HepG2 (cell line): Measurements from ENCODE around the gene OBSL1. TPM values are rescaled to one million over a fixed set of nuclear protein-coding genes. Genes with fewer than 3 reads are reported as not detected.

Source experiments
- ATAD3A ChIP-seq: sonication (generic); formaldehyde crosslinking; IDR thresholded peaks from 2 replicates; pipeline ENCODE4 v1.4.0; 2020; ENCODE audit warnings: missing genetic modification reagents
- CENPBD1 ChIP-seq: sonication (generic); formaldehyde crosslinking; IDR thresholded peaks from 2 replicates; pipeline ENCODE4 v1.8.0; 2022; ENCODE audit warnings: missing genetic modification reagents, low read depth, mild to moderate bottlenecking, borderline replicate concordance
- CREB1 ChIP-seq, 2 experiments: fragments of 450-650 bp in 1 of 2; IDR thresholded peaks; 2 replicates each; pipeline ENCODE4 v1.6.1; 2016 to 2017; ENCODE audit warnings: control low read depth in 1 of 2, mild to moderate bottlenecking in 1 of 2, missing compliant biosample characterization in 1 of 2, missing genetic modification characterization in 1 of 2
- ELK4 ChIP-seq: sonication (generic); formaldehyde crosslinking; IDR thresholded peaks from 2 replicates; pipeline ENCODE4 v1.9.0; 2021; ENCODE audit warnings: missing genetic modification reagents, borderline replicate concordance
- GABPB1 ChIP-seq: IDR thresholded peaks from 2 replicates; pipeline ENCODE4 v1.6.1; 2016; ENCODE audit warnings: mild to moderate bottlenecking, missing genetic modification reagents, moderate library complexity, missing compliant biosample characterization
- HNRNPLL ChIP-seq: fragments of 200-400 bp; formaldehyde crosslinking; IDR thresholded peaks from 2 replicates; pipeline ENCODE4 v1.6.1; 2017; ENCODE audit warnings: mild to moderate bottlenecking, low read depth, low read length; ENCODE audit not compliant: poor library complexity, severe bottlenecking
- IKZF5 ChIP-seq: IDR thresholded peaks from 2 replicates; pipeline ENCODE4 v1.6.1; 2018; ENCODE audit warnings: missing genetic modification reagents, mild to moderate bottlenecking, missing compliant biosample characterization
- LBX2 ChIP-seq: sonication (generic); formaldehyde crosslinking; IDR thresholded peaks from 2 replicates; pipeline ENCODE4 v1.5.0; 2020; ENCODE audit warnings: missing genetic modification reagents, mild to moderate bottlenecking, borderline replicate concordance
- NCOA2 ChIP-seq: sonication (generic); formaldehyde crosslinking; IDR thresholded peaks from 2 replicates; pipeline ENCODE4 v1.8.0; 2022; ENCODE audit warnings: inconsistent platforms
- NFE2 ChIP-seq: sonication (generic); formaldehyde crosslinking; IDR thresholded peaks from 2 replicates; pipeline ENCODE4 v1.4.0; 2020; ENCODE audit warnings: missing genetic modification reagents
- PHF8 ChIP-seq: sonication (generic); formaldehyde crosslinking; IDR thresholded peaks from 2 replicates; pipeline ENCODE4 v1.5.0; 2020; ENCODE audit warnings: missing genetic modification reagents
- PLRG1 ChIP-seq: fragments of 450-650 bp; conservative IDR thresholded peaks from 2 replicates; pipeline ENCODE4 v1.6.1; 2016
- RNF219 ChIP-seq: sonication (generic); formaldehyde crosslinking; IDR thresholded peaks from 2 replicates; pipeline ENCODE4 v1.5.0; 2020; ENCODE audit warnings: mild to moderate bottlenecking, missing genetic modification reagents
- WIZ ChIP-seq: sonication (generic); formaldehyde crosslinking; IDR thresholded peaks from 2 replicates; pipeline ENCODE4 v1.5.1; 2020; ENCODE audit warnings: mild to moderate bottlenecking, missing genetic modification reagents
- ZBTB42 ChIP-seq: sonication (generic); formaldehyde crosslinking; IDR thresholded peaks from 2 replicates; pipeline ENCODE4 v1.5.0; 2020; ENCODE audit warnings: mild to moderate bottlenecking, missing genetic modification reagents
- ZMAT5 ChIP-seq: sonication (generic); formaldehyde crosslinking; IDR thresholded peaks from 2 replicates; pipeline ENCODE4 v1.5.0; 2020; ENCODE audit warnings: mild to moderate bottlenecking, low read depth, missing genetic modification reagents, borderline replicate concordance
- ZNF24 ChIP-seq: fragments of 450-650 bp; IDR thresholded peaks from 2 replicates; pipeline ENCODE4 v1.6.1; 2017; ENCODE audit warnings: antibody characterized with exemption, mild to moderate bottlenecking
- ZNF30 ChIP-seq: sonication (generic); formaldehyde crosslinking; IDR thresholded peaks from 2 replicates; pipeline ENCODE4 v1.5.0; 2020; ENCODE audit warnings: mild to moderate bottlenecking, missing genetic modification reagents
- ZNF335 ChIP-seq: sonication (generic); formaldehyde crosslinking; IDR thresholded peaks from 2 replicates; pipeline ENCODE4 v1.4.0; 2020; ENCODE audit warnings: missing genetic modification reagents
- ZNF546 ChIP-seq: sonication (generic); formaldehyde crosslinking; conservative IDR thresholded peaks from 2 replicates; pipeline ENCODE4 v1.8.1; 2023; ENCODE audit warnings: mild to moderate bottlenecking, missing genetic modification reagents
- ZNF557 ChIP-seq: sonication (generic); formaldehyde crosslinking; IDR thresholded peaks from 2 replicates; pipeline ENCODE4 v1.4.0; 2020; ENCODE audit warnings: missing genetic modification reagents
- ZNF619 ChIP-seq: sonication (generic); formaldehyde crosslinking; IDR thresholded peaks from 2 replicates; pipeline ENCODE4 v1.4.0; 2020; ENCODE audit warnings: mild to moderate bottlenecking, missing genetic modification reagents
- ZNF704 ChIP-seq: sonication (generic); formaldehyde crosslinking; IDR thresholded peaks from 2 replicates; pipeline ENCODE4 v1.8.1; 2023; ENCODE audit warnings: mild to moderate bottlenecking, inconsistent platforms, moderate library complexity, missing genetic modification reagents, borderline replicate concordance
- ZNF782 ChIP-seq: sonication (generic); formaldehyde crosslinking; IDR thresholded peaks from 2 replicates; pipeline ENCODE4 v1.4.0; 2020; ENCODE audit warnings: missing genetic modification reagents, mild to moderate bottlenecking, borderline replicate concordance
- polyA plus RNA-seq, 8 experiments: library from polyadenylated mRNA; depleted of rRNA in 3 of 8; stranded (reverse) in 7 of 8; unstranded in 1 of 8; fragments of >200 nt; fragmentation: Illumina TruSeq in 4 of 8; extraction: Trizol in 4 of 8; gene quantifications; 2 replicates each; pipeline versions ENCODE4 v1.2.1 to v1.2.3, GENCODE V29; 2011 to 2016; ENCODE audit warnings: low read depth in 4 of 8, missing spikeins in 1 of 8, mixed read lengths in 1 of 8; ENCODE audit not compliant: insufficient read depth in 1 of 8
- total RNA-seq, 5 experiments: library from RNA; depleted of rRNA; stranded (reverse); fragments of >200 nt; fragmentation: Illumina TruSeq; extraction: Trizol; gene quantifications; 2 replicates each; pipeline ENCODE4 v1.2.3, GENCODE V29; 2016; ENCODE audit warnings: low read depth in 1 of 5

OBSL1 gene
- total and polyA plus RNA-seq, 2 of the 13 experiments (the other 11 are each of a cell fraction or from before 2014, with no cell fraction given): 86.7 to 218 TPM

- TF ChIP-seq ZNF619 (peak; percentile 52; the same call in 1 of the 2 replicates), PLRG1 (no peak), GABPB1 (peak; percentile 87), WIZ (CRISPR knock-in tag) (peak; percentile 57; the same call in 1 of the 2 replicates), CREB1 (IDR thresholded peaks at IDR 0.05) (peak; percentile 69), CREB1 (CRISPR knock-in tag; IDR thresholded peaks at IDR 0.05) (no peak; the same call in 1 of the 2 replicates), HNRNPLL (peak; percentile 64), ZNF30 (CRISPR knock-in tag) (no peak), NCOA2 (CRISPR knock-in tag) (no peak), ZNF782 (CRISPR knock-in tag) (peak; percentile 92), LBX2 (peak; percentile 87), ZMAT5 (CRISPR knock-in tag) (no peak), RNF219 (no peak), ATAD3A (no peak), ZNF704 (peak; percentile 59; the same call in 1 of the 2 replicates), NFE2 (CRISPR knock-in tag) (no peak), ZNF24 (no peak), CENPBD1 (CRISPR knock-in tag) (no peak; the same call in 1 of the 2 replicates), ZNF335 (CRISPR knock-in tag) (no peak; the same call in 1 of the 2 replicates), IKZF5 (no peak; the same call in 1 of the 2 replicates), ZNF557 (CRISPR knock-in tag) (no peak), ZBTB42 (CRISPR knock-in tag) (no peak), PHF8 (CRISPR knock-in tag) (peak; percentile 65; the same call in 1 of the 2 replicates), ELK4 (CRISPR knock-in tag) (no peak), ZNF546 (peak; percentile 92; the same call in 1 of the 2 replicates)
These were observed 29.6 kb downstream of the OBSL1 start (continued) for GRCh38 chr2:219541611-219542180.
